GM12801 (cell line): ENCODE data around the gene PALMD.

Experiments
- CTCF ChIP-seq: IDR thresholded peaks from one replicate; pipeline ENCODE4 v1.5.1; 2011; ENCODE audit warnings: control low read depth; ENCODE audit not compliant: insufficient read length; ENCODE audit errors: extremely low read depth

Gene PALMD

GRCh38 chr1:99676876-99677275, 31.0 kb downstream of the PALMD start:
- TF ChIP-seq CTCF, result no peak

- TF ChIP-seq CTCF, result no peak
Observed at GRCh38 chr1:99677416-99677815, 31.5 kb downstream of the PALMD start.

GRCh38 chr1:99680270-99680669, 34.4 kb downstream of the PALMD start:
- TF ChIP-seq CTCF, result no peak

DNA sequence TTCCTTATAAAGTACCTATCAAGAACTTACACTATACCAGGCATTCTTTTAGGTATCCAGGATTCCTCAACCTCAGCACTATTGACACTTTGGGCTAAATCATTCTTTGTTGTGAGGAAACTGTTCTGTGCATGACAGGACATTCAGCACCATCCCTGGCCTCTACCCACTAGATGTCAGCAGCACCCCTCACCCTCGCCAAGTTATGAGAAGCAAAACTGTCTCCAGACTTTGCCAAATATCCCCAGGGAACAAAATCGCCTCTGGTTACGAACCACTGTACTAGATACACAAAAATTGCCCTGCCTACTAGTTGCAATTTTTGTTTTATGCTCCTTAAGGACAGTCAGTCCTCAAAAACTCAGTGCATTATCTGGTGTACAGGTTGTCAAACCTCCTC, 35.7 kb downstream of the PALMD start:
- no peak for TF ChIP-seq CTCF

DNA sequence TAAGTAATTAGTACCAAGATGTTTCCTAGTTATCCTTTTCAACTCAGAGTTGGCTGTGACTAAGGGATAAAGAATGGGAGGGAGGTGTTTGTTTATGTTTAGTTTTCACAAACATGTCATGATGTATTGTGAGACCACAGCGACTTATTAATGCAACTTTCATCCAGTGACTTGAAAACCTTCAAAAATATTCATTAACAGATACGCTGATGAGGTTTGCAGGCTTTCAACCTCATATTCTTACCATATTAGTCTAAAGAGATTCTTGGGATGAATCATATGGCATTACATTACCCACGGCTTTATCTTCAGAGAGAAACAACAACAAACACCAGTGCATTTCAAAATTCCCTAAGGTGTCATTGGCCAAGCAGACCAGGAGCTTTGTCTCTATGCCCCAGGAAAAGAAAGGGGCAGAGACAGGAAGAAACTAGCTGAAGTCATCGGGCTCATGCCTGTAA, 36.4 kb downstream of the PALMD start:
- TF ChIP-seq CTCF, result no peak

DNA sequence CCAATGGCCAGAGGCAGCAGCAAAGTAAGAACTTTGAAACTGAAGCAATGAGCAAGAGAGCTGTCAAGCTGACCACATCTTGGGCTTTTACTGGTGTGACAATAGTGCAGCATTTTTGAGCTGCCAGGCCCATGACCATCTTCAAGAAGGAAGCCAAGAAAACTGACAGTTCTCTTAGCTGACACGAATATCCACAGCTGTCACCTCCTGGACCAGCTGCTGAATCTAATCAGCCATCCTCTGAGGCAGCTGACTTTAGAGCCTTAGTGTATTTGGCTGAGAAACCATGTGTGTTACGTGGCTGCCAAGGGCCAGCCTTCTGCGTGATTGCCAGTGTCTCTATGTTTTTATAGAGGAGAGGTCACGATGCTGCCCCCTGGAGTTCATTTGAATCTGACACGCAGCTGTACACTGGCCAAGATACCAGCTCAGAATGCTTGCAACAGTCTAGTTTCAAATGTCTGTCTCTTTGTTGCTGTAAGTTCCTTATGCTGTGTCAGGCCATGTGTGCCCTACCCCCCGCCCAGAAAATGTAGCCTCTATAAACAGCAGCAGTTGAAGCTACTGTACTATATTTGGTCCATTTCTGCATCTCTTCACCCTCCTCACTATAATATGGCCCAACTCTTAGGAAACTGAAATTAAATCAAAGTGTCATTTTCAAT, 39.7 kb downstream of the PALMD start:
- TF ChIP-seq CTCF, result no peak

GRCh38 chr1:99691175-99691574, 45.3 kb downstream of the PALMD start:
- TF ChIP-seq CTCF, result no peak
